HT-29 (cell line): Measurements from ENCODE around the gene DZANK1. TPM values are rescaled to one million over a fixed set of nuclear protein-coding genes. Genes with fewer than 3 reads are reported as not detected.
"Not testable (repeated sequence)": the region's sequence is repeated elsewhere in the genome, so short reads cannot be mapped to it uniquely, and the experiment has no call there.

Experiments used
- DNase-seq: peaks from one replicate; pipeline ENCODE4 v3.0.0-alpha.2; 2015; ENCODE audit warnings: low spot score
- total RNA-seq: library from RNA; depleted of rRNA; stranded (reverse); fragments of >200 nt; shearing (Covaris generic); gene quantifications from 2 replicates; pipeline ENCODE4 v1.2.3, GENCODE V29; 2014; rRNA removed

DZANK1 gene
- total RNA-seq: 0.83 and 1.5 TPM in 2 replicates

- peak; percentile 95 for DNase-seq
Observed at GRCh38 chr20:18466894-18467730, at the start of gene DZANK1, which contains the start of gene POLR3F. Gene DZANK1 (minus strand): TSS chr20:18467030. CDS start chr20:18465358, 1,672 bp downstream. Gene POLR3F (plus strand): TSS chr20:18467390. CDS start chr20:18467507, 117 bp downstream.

GRCh38 chr20:18515973-18516372 lies 49.1 kb upstream of the DZANK1 start:
- no peak for DNase-seq

GRCh38 chr20:18514127-18514526 lies 47.3 kb upstream of the DZANK1 start:
- DNase-seq: no peak

GRCh38 chr20:18513208-18513607 lies 46.4 kb upstream of the DZANK1 start:
- no peak for DNase-seq

GRCh38 chr20:18511571-18511970 lies 44.7 kb upstream of the DZANK1 start:
- DNase-seq: no peak

- peak; percentile 97 for DNase-seq
Observed at GRCh38 chr20:18507218-18508191, 40.7 kb upstream of the DZANK1 start, which contains the start of gene SEC23B. Gene SEC23B (plus strand): TSS chr20:18507940. CDS start chr20:18510836, 2,896 bp downstream.

GRCh38 chr20:18506744-18507143 lies 39.9 kb upstream of the DZANK1 start:
- peak; percentile 42 for DNase-seq

GRCh38 chr20:18504479-18505060 lies 37.7 kb upstream of the DZANK1 start:
- DNase-seq: no peak

- not testable (repeated sequence) for DNase-seq
Observed at GRCh38 chr20:18501672-18502071, 34.8 kb upstream of the DZANK1 start.

- DNase-seq: no peak
Observed at GRCh38 chr20:18497603-18498002, 30.8 kb upstream of the DZANK1 start.

GRCh38 chr20:18496740-18497592 lies 30.1 kb upstream of the DZANK1 start, which contains the start of gene RBBP9:
Gene RBBP9 (minus strand): TSS chr20:18497225. CDS start chr20:18497167, 58 bp downstream.
- DNase-seq: peak; percentile 75

- no peak for DNase-seq
Observed at GRCh38 chr20:18496042-18496441, 29.2 kb upstream of the DZANK1 start.

- no peak for DNase-seq
Observed at GRCh38 chr20:18488301-18488700, 21.5 kb upstream of the DZANK1 start.

GRCh38 chr20:18481596-18481995 lies 14.8 kb upstream of the DZANK1 start:
- DNase-seq: no peak

GRCh38 chr20:18477821-18478220 lies 11.0 kb upstream of the DZANK1 start:
- DNase-seq: no peak

- no peak for DNase-seq
Observed at GRCh38 chr20:18477218-18477617, 10.4 kb upstream of the DZANK1 start.

- DNase-seq: no peak
Observed at GRCh38 chr20:18466574-18466893, 296 bp downstream of the DZANK1 start.

- no peak for DNase-seq
Observed at GRCh38 chr20:18465536-18466200, 1.2 kb downstream of the DZANK1 start.

GRCh38 chr20:18456600-18456999 lies 10.2 kb downstream of the DZANK1 start:
- no peak for DNase-seq

GRCh38 chr20:18443886-18444285 lies 22.9 kb downstream of the DZANK1 start:
- no peak for DNase-seq
